HepG2 (cell line): ENCODE results near the gene PTPN13. TPM values are rescaled to one million over a fixed set of nuclear protein-coding genes. Genes with fewer than 3 reads are reported as not detected.

Source experiments
- ATAC-seq: fragments of 200-7000 bp; cut with Tn5 transposase; 3 replicates; pipeline ENCODE4 v1.9.1; 2020; ENCODE audit warnings: mild to moderate bottlenecking, moderate library complexity
- BruUV-seq: library from RNA; stranded (reverse); fragments of 400-500 nt; replicated peaks from 2 replicates; lab custom pipeline; 2021; lab: Mats Ljungman, UMichigan
- CTCF ChIA-PET: fragments of 300-600 bp; formaldehyde crosslinking; extraction: SDS; loops from one replicate; lab custom pipeline; 2021; ENCODE audit warnings: low total read pairs, inconsistent platforms, low intra/inter-chr PET ratio; lab: Yijun Ruan, JAX
- POLR2A ChIA-PET: fragments of 350-600 bp; sonication (Branson Sonifier 250); formaldehyde crosslinking; loops from one replicate; lab custom pipeline; 2020; ENCODE audit warnings: antibody characterized with exemption, inconsistent platforms; lab: Yijun Ruan, JAX
- DNase-seq: peaks from one replicate; pipeline ENCODE4 v3.0.0-alpha.2; 2015; ENCODE audit warnings: low spot score
- FAIRE-seq: peaks from 3 replicates; lab custom pipeline; 2011; peaks lifted over from hg19 to GRCh38; lab: Jason Lieb, UNC
- H2AFZ ChIP-seq: one replicate; pipeline ENCODE4 v1.6.1; 2011; ENCODE audit warnings: low read length, inconsistent platforms
- H3K27ac ChIP-seq: fragments of 300-600 bp; 3 replicates; pipeline ENCODE4 v1.8.0; 2011; ENCODE audit warnings: mixed run types, mild to moderate bottlenecking, mixed read lengths, low read length, inconsistent platforms; ENCODE audit not compliant: insufficient read depth; ENCODE audit errors: extremely low read length
- H3K27me3 ChIP-seq, 2 experiments: fragments of 200-600 bp in 1 of 2; 2 replicates in 1 of 2; 3 replicates in 1 of 2; pipeline versions ENCODE4 v1.6.0 to v1.8.0; 2011; ENCODE audit warnings: low read length in 2 of 2, mild to moderate bottlenecking in 2 of 2, moderate library complexity in 2 of 2, inconsistent platforms in 1 of 2; ENCODE audit not compliant: insufficient read depth in 2 of 2, control insufficient read depth in 1 of 2
- H3K36me3 ChIP-seq, 2 experiments: fragments of 200-600 bp in 1 of 2; replicated peaks in 1 of 2; 2 replicates in 1 of 2; 3 replicates in 1 of 2; pipeline versions ENCODE4 v1.5.1 to v1.8.0; 2011; ENCODE audit warnings: low read length in 2 of 2, inconsistent platforms in 1 of 2; ENCODE audit not compliant: insufficient read depth in 2 of 2, control insufficient read depth in 1 of 2
- H3K4me1 ChIP-seq: 2 replicates; pipeline ENCODE4 v1.5.1; 2012; ENCODE audit warnings: low read length, inconsistent platforms; ENCODE audit not compliant: insufficient read depth
- H3K4me2 ChIP-seq: 2 replicates; pipeline ENCODE4 v1.6.0; 2011; ENCODE audit warnings: low read depth, low read length, inconsistent platforms
- H3K4me3 ChIP-seq, 3 experiments: fragments of 200-600 bp in 1 of 3; sonication (generic), shearing (Covaris generic) in 1 of 3; replicated peaks in 1 of 3; 2 replicates each; pipeline ENCODE4 v1.5.1; 2011 to 2016; ENCODE audit warnings: low read length in 3 of 3, inconsistent platforms in 2 of 3, low read depth in 2 of 3, mild to moderate bottlenecking in 2 of 3, control low read depth in 1 of 3, mixed read lengths in 1 of 3; ENCODE audit not compliant: insufficient read depth in 1 of 3
- H3K79me2 ChIP-seq: one replicate; pipeline ENCODE4 v1.6.1; 2011; ENCODE audit warnings: low read length, inconsistent platforms; ENCODE audit not compliant: insufficient read depth
- H3K9ac ChIP-seq: 2 replicates; pipeline ENCODE4 v1.6.0; 2011; ENCODE audit warnings: mild to moderate bottlenecking, low read depth, low read length, inconsistent platforms; ENCODE audit not compliant: insufficient read depth
- H3K9me3 ChIP-seq: 2 replicates; pipeline ENCODE4 v1.5.1; 2012; ENCODE audit warnings: mild to moderate bottlenecking, low read length
- H4K20me1 ChIP-seq: 2 replicates; pipeline ENCODE4 v1.6.0; 2011; ENCODE audit warnings: inconsistent platforms, mild to moderate bottlenecking, low read length, moderate library complexity; ENCODE audit not compliant: insufficient read depth
- ZBED4 ChIP-seq: sonication (generic); formaldehyde crosslinking; IDR thresholded peaks from 2 replicates; pipeline ENCODE4 v1.4.0; 2020; ENCODE audit warnings: missing genetic modification reagents, borderline replicate concordance
- ZNF18 ChIP-seq: sonication (generic); formaldehyde crosslinking; IDR thresholded peaks from 2 replicates; pipeline ENCODE4 v1.8.0; 2022; ENCODE audit warnings: mild to moderate bottlenecking, missing genetic modification reagents; ENCODE audit not compliant: insufficient replicate concordance
- WGBS: methylation state at CpG from one replicate; pipeline ENCODE4 v1.1.6; 2017; ENCODE audit warnings: low lambda C conversion rate; 5-methylcytosine and 5-hydroxymethylcytosine counted together
- in situ Hi-C: cut with HindIII; loops from 2 replicates; pipeline ENCODE4 v1.10.0; 2017; ENCODE audit warnings: low pct_unique_long_range_greater_than_20kb; ENCODE audit not compliant: extremely low pct_ligation_motif_present
- intact Hi-C: fragments of 100-400 bp; cut with micrococcal nuclease; formaldehyde crosslinking; loops from one replicate; pipeline ENCODE4 v1.10.0; 2022; ENCODE audit not compliant: unreplicated experiment
- polyA plus RNA-seq, 8 experiments: library from polyadenylated mRNA; depleted of rRNA in 3 of 8; stranded (reverse) in 7 of 8; unstranded in 1 of 8; fragments of >200 nt; fragmentation: Illumina TruSeq in 4 of 8; extraction: Trizol in 4 of 8; gene quantifications; 2 replicates each; pipeline versions ENCODE4 v1.2.1 to v1.2.3, GENCODE V29; 2011 to 2016; ENCODE audit warnings: low read depth in 4 of 8, missing spikeins in 1 of 8, mixed read lengths in 1 of 8; ENCODE audit not compliant: insufficient read depth in 1 of 8
- total RNA-seq, 5 experiments: library from RNA; depleted of rRNA; stranded (reverse); fragments of >200 nt; fragmentation: Illumina TruSeq; extraction: Trizol; gene quantifications; 2 replicates each; pipeline ENCODE4 v1.2.3, GENCODE V29; 2016; ENCODE audit warnings: low read depth in 1 of 5

The PTPN13 gene
- total and polyA plus RNA-seq, 2 of the 13 experiments (the other 11 are each of a cell fraction or from before 2014, with no cell fraction given): not detected

GRCh38 chr4:86678796-86679195 lies 84.7 kb downstream of the PTPN13 start:
- no peak overlapping the region for H2AFZ ChIP-seq
- POLR2A ChIA-PET: no interaction called here

More at GRCh38 chr4:86678796-86679195, 84.7 kb downstream of the PTPN13 start:
- Histone ChIP-seq H3K9ac (no peak overlapping the region), H3K4me2 (no peak overlapping the region), H3K36me3 (no peaks in the 10 kb centered on the region), H3K9me3 (no peaks in the 10 kb centered on the region), H3K79me2 (no peaks in the 10 kb centered on the region), H3K27ac (no peak overlapping the region), H3K4me1 (peaks cover 10% of the 10 kb centered on the region; the same call in 1 of the 2 replicates), H3K4me3 (no peak overlapping the region), H3K27me3 (no peaks in the 10 kb centered on the region), H4K20me1 (no peaks in the 10 kb centered on the region)
- intact Hi-C loops (no loop called here), in situ Hi-C loops (no loop called here)
- 0% methylated on average over 2 of the region's 2 CpGs for WGBS
- no peak for DNase-seq
- no peak for ATAC-seq
- CTCF ChIA-PET: no interaction called here
- BruUV-seq: no TSS peak
- TF ChIP-seq ZBED4 (CRISPR knock-in tag): no peak
- TF ChIP-seq ZNF18: no peak
- no peak for FAIRE-seq
